Stimulated activated naive CD4-positive, alpha-beta T cell treated with Interleukin-2 at 50 U/mL for 16 hours (primary cell): Measurements from ENCODE around the gene STK10.

Experiments
- DNase-seq: peaks from one replicate; lab custom pipeline; 2025; lab: John Stamatoyannopoulos, UW

Gene STK10

GRCh38 chr5:172007175-172008110 is 180.6 kb downstream of the STK10 start:
- DNase-seq: no peak

GRCh38 chr5:172006321-172007174 is 181.5 kb downstream of the STK10 start, which contains the start of gene FBXW11:
Gene FBXW11 (minus strand): TSS chr5:172006638. CDS start chr5:172006502, 136 bp downstream.
- peak; percentile 98 for DNase-seq

GRCh38 chr5:172005708-172006320 is 182.2 kb downstream of the STK10 start:
- DNase-seq: peak; percentile 14

GRCh38 chr5:172004824-172005237 is 183.2 kb downstream of the STK10 start:
- DNase-seq: peak; percentile 17

- DNase-seq: no peak
Observed at GRCh38 chr5:172003746-172004145, 184.3 kb downstream of the STK10 start.

- DNase-seq: no peak
Observed at GRCh38 chr5:172002840-172003512, 185.0 kb downstream of the STK10 start.

- no peak for DNase-seq
Observed at GRCh38 chr5:172002310-172002709, 185.7 kb downstream of the STK10 start.

- DNase-seq: no peak
Observed at GRCh38 chr5:171999877-172000276, 188.1 kb downstream of the STK10 start.

- DNase-seq: no peak
Observed at GRCh38 chr5:171999100-171999499, 188.9 kb downstream of the STK10 start.

- DNase-seq: no peak
Observed at GRCh38 chr5:171997011-171997410, 191.0 kb downstream of the STK10 start.

- DNase-seq: no peak
Observed at GRCh38 chr5:171992813-171993212, 195.2 kb downstream of the STK10 start.

- DNase-seq: no peak
Observed at GRCh38 chr5:171992305-171992704, 195.7 kb downstream of the STK10 start.
